HG03442 (cell line): ENCODE results near the gene DRAXIN.

Experiments
- ATAC-seq: cut with Tn5 transposase; IDR thresholded peaks from one replicate; pipeline ENCODE4 v1.9.1; 2021; ENCODE audit warnings: mild to moderate bottlenecking, moderate library complexity; ENCODE audit not compliant: unreplicated experiment

DRAXIN gene

GRCh38 chr1:11757047-11757446 lies 65.5 kb downstream of the DRAXIN start:
- ATAC-seq = no peak

- ATAC-seq = no peak
Measured at GRCh38 chr1:11759791-11760190, 68.3 kb downstream of the DRAXIN start.

- ATAC-seq = no peak
Measured at GRCh38 chr1:11761285-11761684, 69.8 kb downstream of the DRAXIN start.

GRCh38 chr1:11761988-11762406 lies 70.5 kb downstream of the DRAXIN start, which contains the start of gene C1orf167:
TSS of gene C1orf167 (plus strand) at chr1:11762193. CDS start at chr1:11764401, 2,208 bp downstream.
- no peak for ATAC-seq

- no peak for ATAC-seq
Measured at GRCh38 chr1:11764115-11764514, 72.6 kb downstream of the DRAXIN start.

- ATAC-seq = no peak
Measured at GRCh38 chr1:11764519-11764918, 73.0 kb downstream of the DRAXIN start.

GRCh38 chr1:11765661-11766428 lies 74.3 kb downstream of the DRAXIN start:
- no peak for ATAC-seq

- ATAC-seq = no peak
Measured at GRCh38 chr1:11766429-11766776, 74.9 kb downstream of the DRAXIN start.

- ATAC-seq = no peak
Measured at GRCh38 chr1:11767922-11768704, 76.6 kb downstream of the DRAXIN start.

GRCh38 chr1:11768821-11769220 lies 77.3 kb downstream of the DRAXIN start:
- ATAC-seq = no peak

- ATAC-seq = no peak
Measured at GRCh38 chr1:11769274-11769673, 77.8 kb downstream of the DRAXIN start.

- no peak for ATAC-seq
Measured at GRCh38 chr1:11770011-11770410, 78.5 kb downstream of the DRAXIN start.

- no peak for ATAC-seq
Measured at GRCh38 chr1:11771481-11772043, 80.1 kb downstream of the DRAXIN start.

- no peak for ATAC-seq
Measured at GRCh38 chr1:11772458-11772857, 80.9 kb downstream of the DRAXIN start.

GRCh38 chr1:11774753-11775152 lies 83.2 kb downstream of the DRAXIN start:
- no peak for ATAC-seq
